ENCODE data around the gene MPND.

MPND gene

GRCh38 chr19:4409123-4409933 is 66.0 kb downstream of the MPND start:
- DNase-seq, result no peak
